CD8-positive, alpha-beta memory T cell (primary cell): Measurements from ENCODE around the gene PLA2G12B. TPM values are rescaled to one million over a fixed set of nuclear protein-coding genes. Genes with fewer than 3 reads are reported as not detected.
"Not testable (repeated sequence)": the region's sequence is repeated elsewhere in the genome, so short reads cannot be mapped to it uniquely, and the experiment has no call there.

Source experiments
- CTCF ChIA-PET: fragments of 350-600 bp; sonication (Branson Sonifier 250); formaldehyde crosslinking; loops from one replicate; lab custom pipeline; 2021; ENCODE audit warnings: antibody characterized with exemption; lab: Charles Lee
- POLR2A ChIA-PET: fragments of 350-600 bp; sonication (Branson Sonifier 250); formaldehyde crosslinking; loops from one replicate; lab custom pipeline; 2021; ENCODE audit warnings: antibody characterized with exemption; lab: Charles Lee
- DNase-seq, 5 donors: peaks; one replicate each; pipeline versions ENCODE4 v3.0.0 to v3.0.0-alpha.2; 2020 to 2022; ENCODE audit warnings: mixed read lengths in 1 of 5
- H3K27ac ChIP-seq: one replicate; pipeline ENCODE4 v1.7.0; 2013; ENCODE audit warnings: low read depth, mild to moderate bottlenecking, low read length, moderate library complexity
- H3K27me3 ChIP-seq: 2 replicates; pipeline ENCODE4 v1.7.0; 2013; ENCODE audit warnings: low read length, mild to moderate bottlenecking; ENCODE audit not compliant: insufficient read depth, poor library complexity, severe bottlenecking
- H3K36me3 ChIP-seq: 2 replicates; pipeline ENCODE4 v1.7.0; 2013; ENCODE audit warnings: mild to moderate bottlenecking, low read length, moderate library complexity; ENCODE audit not compliant: insufficient read depth
- H3K4me1 ChIP-seq: 2 replicates; pipeline ENCODE4 v1.7.0; 2013; ENCODE audit warnings: mild to moderate bottlenecking, low read length, moderate library complexity; ENCODE audit not compliant: insufficient read depth
- H3K4me3 ChIP-seq: 2 replicates; pipeline ENCODE4 v1.7.0; 2013; ENCODE audit warnings: mild to moderate bottlenecking, low read length
- H3K9me3 ChIP-seq: 2 replicates; pipeline ENCODE4 v1.7.0; 2013; ENCODE audit warnings: mild to moderate bottlenecking, low read length
- H3K27ac Mint-ChIP-seq, 8 donors: one replicate each; pipeline ENCODE4 v1.8.0; 2020 to 2021; ENCODE audit warnings: mixed read lengths in 8 of 8, mild to moderate bottlenecking in 6 of 8, inconsistent platforms in 3 of 8, moderate library complexity in 3 of 8
- H3K27me3 Mint-ChIP-seq, 2 donors: one replicate each; pipeline ENCODE4 v1.8.0; 2020 to 2021; ENCODE audit warnings: mixed read lengths in 2 of 2, mild to moderate bottlenecking in 1 of 2, moderate library complexity in 1 of 2
- H3K36me3 Mint-ChIP-seq, 3 donors: one replicate each; pipeline ENCODE4 v1.8.0; 2020 to 2021; ENCODE audit warnings: mixed read lengths in 3 of 3, inconsistent platforms in 1 of 3, mild to moderate bottlenecking in 1 of 3
- H3K4me1 Mint-ChIP-seq, 3 donors: one replicate each; pipeline ENCODE4 v1.8.0; 2020 to 2021; ENCODE audit warnings: mixed read lengths in 3 of 3, inconsistent platforms in 1 of 3, mild to moderate bottlenecking in 1 of 3
- H3K4me3 Mint-ChIP-seq, 7 donors: one replicate each; pipeline ENCODE4 v1.8.0; 2020 to 2021; ENCODE audit warnings: mixed read lengths in 7 of 7, mild to moderate bottlenecking in 6 of 7, moderate library complexity in 4 of 7, inconsistent platforms in 2 of 7
- H3K9me3 Mint-ChIP-seq, 5 donors: one replicate each; pipeline ENCODE4 v1.8.0; 2020 to 2022; ENCODE audit warnings: mixed read lengths in 5 of 5, mild to moderate bottlenecking in 3 of 5, moderate library complexity in 2 of 5, inconsistent platforms in 1 of 5
- polyA plus RNA-seq: library from polyadenylated mRNA; unstranded; fragments of 300-500 nt; fragmentation: Illumina TruSeq; gene quantifications from one replicate; pipeline ENCODE4 v1.2.3, GENCODE V29; 2021
- total RNA-seq, 2 experiments: library from RNA; stranded (reverse); gene quantifications; one replicate each; pipeline ENCODE4 v1.2.3, GENCODE V29; 2021

The PLA2G12B gene
- total and polyA plus RNA-seq, 3 experiments from 2014 or later = not detected

GRCh38 chr10:72917201-72917600 lies 37.4 kb downstream of the PLA2G12B start:
- H3K36me3 ChIP-seq, CTCF ChIA-PET, H3K27ac ChIP-seq, H3K4me3 ChIP-seq, H3K27ac Mint-ChIP-seq, H3K4me1 ChIP-seq, POLR2A ChIA-PET, H3K9me3 ChIP-seq, DNase-seq, H3K4me1 Mint-ChIP-seq, H3K4me3 Mint-ChIP-seq, H3K27me3 ChIP-seq: not testable (repeated sequence)
- Mint-ChIP-seq H3K27me3 (peaks cover 12 to 20% of the 10 kb centered on the region in 2 donors), H3K9me3 (peaks cover 12 to 19% (median 17%) of the 10 kb centered on the region in 5 donors), H3K36me3 (peaks cover 3 to 17% (median 6%) of the 10 kb centered on the region in 3 donors)

GRCh38 chr10:72913287-72913686 lies 41.3 kb downstream of the PLA2G12B start:
- no peaks in the 10 kb centered on the region for H3K4me1 Mint-ChIP-seq
- H3K27me3 Mint-ChIP-seq = peaks cover 4% of the 10 kb centered on the region in 2 donors
- POLR2A ChIA-PET = no interaction called here
- H3K27ac Mint-ChIP-seq = no peak overlapping the region
- H3K4me3 ChIP-seq = no peak overlapping the region
- no peak overlapping the region for H3K4me3 Mint-ChIP-seq
- CTCF ChIA-PET = no interaction called here
- H3K27me3 ChIP-seq = no peaks in the 10 kb centered on the region
- H3K27ac ChIP-seq = no peak overlapping the region
- no peaks in the 10 kb centered on the region for H3K9me3 Mint-ChIP-seq
- no peaks in the 10 kb centered on the region for H3K9me3 ChIP-seq
- peaks cover 0 to 3% (median 0%) of the 10 kb centered on the region in 3 donors for H3K36me3 Mint-ChIP-seq
- H3K36me3 ChIP-seq = no peaks in the 10 kb centered on the region
- DNase-seq = no peak
- no peaks in the 10 kb centered on the region for H3K4me1 ChIP-seq

GRCh38 chr10:72912736-72913135 lies 41.9 kb downstream of the PLA2G12B start:
- no peaks in the 10 kb centered on the region for H3K4me1 ChIP-seq
- no peaks in the 10 kb centered on the region for H3K9me3 ChIP-seq
- Mint-ChIP-seq H3K9me3 (no peaks in the 10 kb centered on the region), H3K27ac (no peak overlapping the region), H3K4me1 (no peaks in the 10 kb centered on the region), H3K36me3 (peaks cover 0 to 3% (median 0%) of the 10 kb centered on the region in 3 donors), H3K27me3 (peaks cover 2 to 4% of the 10 kb centered on the region in 2 donors), H3K4me3 (no peak overlapping the region)
- no peaks in the 10 kb centered on the region for H3K27me3 ChIP-seq
- H3K27ac ChIP-seq = no peak overlapping the region
- no peak for DNase-seq
- ChIA-PET POLR2A (no interaction called here), CTCF (no interaction called here)
- no peak overlapping the region for H3K4me3 ChIP-seq
- no peaks in the 10 kb centered on the region for H3K36me3 ChIP-seq

GRCh38 chr10:72911758-72912157 lies 42.8 kb downstream of the PLA2G12B start:
- peaks cover 0 to 3% (median 0%) of the 10 kb centered on the region in 3 donors for H3K36me3 Mint-ChIP-seq
- no peak overlapping the region for H3K4me3 ChIP-seq
- CTCF ChIA-PET = no interaction called here
- H3K4me1 Mint-ChIP-seq = no peaks in the 10 kb centered on the region
- no peaks in the 10 kb centered on the region for H3K9me3 Mint-ChIP-seq
- no peak for DNase-seq
- no peaks in the 10 kb centered on the region for H3K4me1 ChIP-seq
- no peaks in the 10 kb centered on the region for H3K27me3 ChIP-seq
- H3K27me3 Mint-ChIP-seq = peaks cover 2 to 4% of the 10 kb centered on the region in 2 donors
- H3K9me3 ChIP-seq = no peaks in the 10 kb centered on the region
- no peak overlapping the region for H3K4me3 Mint-ChIP-seq
- H3K27ac Mint-ChIP-seq = no peak overlapping the region
- H3K27ac ChIP-seq = no peak overlapping the region
- H3K36me3 ChIP-seq = no peaks in the 10 kb centered on the region
- POLR2A ChIA-PET = no interaction called here

- Histone ChIP-seq H3K9me3 (no peaks in the 10 kb centered on the region), H3K36me3 (no peaks in the 10 kb centered on the region), H3K4me1 (no peaks in the 10 kb centered on the region), H3K27me3 (no peaks in the 10 kb centered on the region), H3K4me3 (no peak overlapping the region), H3K27ac (no peak overlapping the region)
- CTCF ChIA-PET = no interaction called here
- H3K27me3 Mint-ChIP-seq = peaks cover 2 to 4% of the 10 kb centered on the region in 2 donors
- POLR2A ChIA-PET = no interaction called here
- no peak for DNase-seq
- no peaks in the 10 kb centered on the region for H3K4me1 Mint-ChIP-seq
- H3K27ac Mint-ChIP-seq = no peak overlapping the region
- H3K4me3 Mint-ChIP-seq = no peak overlapping the region
- no peaks in the 10 kb centered on the region for H3K9me3 Mint-ChIP-seq
- H3K36me3 Mint-ChIP-seq = peaks cover 0 to 3% (median 0%) of the 10 kb centered on the region in 3 donors
Measured at GRCh38 chr10:72910705-72911104, 43.9 kb downstream of the PLA2G12B start.

GRCh38 chr10:72906446-72906845 lies 48.2 kb downstream of the PLA2G12B start:
- Histone ChIP-seq H3K27ac (no peak overlapping the region), H3K27me3 (no peaks in the 10 kb centered on the region), H3K36me3 (no peaks in the 10 kb centered on the region), H3K9me3 (no peaks in the 10 kb centered on the region), H3K4me3 (no peak overlapping the region), H3K4me1 (no peaks in the 10 kb centered on the region)
- DNase-seq = no peak
- POLR2A ChIA-PET = no interaction called here
- H3K4me3 Mint-ChIP-seq = no peak overlapping the region
- H3K27me3 Mint-ChIP-seq = peaks cover 4 to 7% of the 10 kb centered on the region in 2 donors
- no peaks in the 10 kb centered on the region for H3K4me1 Mint-ChIP-seq
- H3K36me3 Mint-ChIP-seq = peaks cover 0 to 3% (median 0%) of the 10 kb centered on the region in 3 donors
- CTCF ChIA-PET = no interaction called here
- H3K27ac Mint-ChIP-seq = no peak overlapping the region
- no peaks in the 10 kb centered on the region for H3K9me3 Mint-ChIP-seq

- H3K4me3 ChIP-seq = no peak overlapping the region
- no peaks in the 10 kb centered on the region for H3K9me3 ChIP-seq
- ChIA-PET CTCF (no interaction called here), POLR2A (no interaction called here)
- H3K27me3 ChIP-seq = no peaks in the 10 kb centered on the region
- H3K27ac Mint-ChIP-seq = no peak overlapping the region
- no peaks in the 10 kb centered on the region for H3K4me1 Mint-ChIP-seq
- no peak for DNase-seq
- no peaks in the 10 kb centered on the region for H3K4me1 ChIP-seq
- H3K36me3 Mint-ChIP-seq = no peaks in the 10 kb centered on the region
- no peaks in the 10 kb centered on the region for H3K36me3 ChIP-seq
- H3K27ac ChIP-seq = peak overlapping the region; percentile 43
- H3K9me3 Mint-ChIP-seq = no peaks in the 10 kb centered on the region
- H3K4me3 Mint-ChIP-seq = no peak overlapping the region
- peaks cover 3 to 5% of the 10 kb centered on the region in 2 donors for H3K27me3 Mint-ChIP-seq
Measured at GRCh38 chr10:72904806-72905205, 49.8 kb downstream of the PLA2G12B start.

- H3K4me1 Mint-ChIP-seq = not testable (repeated sequence)
Measured at GRCh38 chr10:72903941-72904446, 50.6 kb downstream of the PLA2G12B start.

More at GRCh38 chr10:72903941-72904446, 50.6 kb downstream of the PLA2G12B start:
- H3K9me3 Mint-ChIP-seq, CTCF ChIA-PET, H3K4me1 ChIP-seq, H3K27me3 Mint-ChIP-seq, H3K36me3 ChIP-seq, H3K4me3 Mint-ChIP-seq, H3K27ac Mint-ChIP-seq, H3K9me3 ChIP-seq, H3K27me3 ChIP-seq, H3K4me3 ChIP-seq, H3K36me3 Mint-ChIP-seq, DNase-seq, POLR2A ChIA-PET: not testable (repeated sequence)
- H3K27ac ChIP-seq = peak overlapping the region; percentile 54
